HFFc6 (cell line): ENCODE results near the gene SMIM32. TPM values are rescaled to one million over a fixed set of nuclear protein-coding genes. Genes with fewer than 3 reads are reported as not detected.

ENCODE experiments used
- DNase-seq: peaks from one replicate; pipeline ENCODE4 v3.0.0-alpha.2; 2018
- H3K27ac Mint-ChIP-seq: 2 replicates; pipeline ENCODE4 v1.8.0; 2020; ENCODE audit warnings: mild to moderate bottlenecking, mixed read lengths
- H3K27me3 Mint-ChIP-seq: 2 replicates; pipeline ENCODE4 v1.8.0; 2021; ENCODE audit warnings: mild to moderate bottlenecking, moderate library complexity, mixed read lengths; ENCODE audit not compliant: insufficient read depth
- H3K36me3 Mint-ChIP-seq: 2 replicates; pipeline ENCODE4 v1.8.0; 2021; ENCODE audit warnings: low read depth, mixed read lengths
- H3K4me1 Mint-ChIP-seq: 2 replicates; pipeline ENCODE4 v1.8.0; 2020; ENCODE audit warnings: low read depth, mixed read lengths
- H3K4me3 Mint-ChIP-seq: 2 replicates; pipeline ENCODE4 v1.8.0; 2020; ENCODE audit warnings: mild to moderate bottlenecking, moderate library complexity, mixed read lengths
- H3K9me3 Mint-ChIP-seq: 2 replicates; pipeline ENCODE4 v1.8.0; 2020; ENCODE audit warnings: mild to moderate bottlenecking, mixed read lengths
- total RNA-seq, 6 experiments: library from RNA; stranded (reverse); fragmentation: NEBNext Ultra II Directional; extraction: Animal tissue kit (Norgen Biotek cat#: 25700); gene quantifications; 2 replicates in 1 of 6; 3 replicates in 5 of 6; pipeline ENCODE4 v1.2.3, GENCODE V29; 2021
- TF ChIP-seq, protein P1 (sequence below): fragments of 200-600 bp; sonication (generic); IDR thresholded peaks from 2 replicates; pipeline ENCODE4 v1.5.0; 2021; ENCODE audit warnings: antibody characterized with exemption, mild to moderate bottlenecking

The SMIM32 gene
- total RNA-seq, 6 experiments from 2014 or later: not detected

DNA sequence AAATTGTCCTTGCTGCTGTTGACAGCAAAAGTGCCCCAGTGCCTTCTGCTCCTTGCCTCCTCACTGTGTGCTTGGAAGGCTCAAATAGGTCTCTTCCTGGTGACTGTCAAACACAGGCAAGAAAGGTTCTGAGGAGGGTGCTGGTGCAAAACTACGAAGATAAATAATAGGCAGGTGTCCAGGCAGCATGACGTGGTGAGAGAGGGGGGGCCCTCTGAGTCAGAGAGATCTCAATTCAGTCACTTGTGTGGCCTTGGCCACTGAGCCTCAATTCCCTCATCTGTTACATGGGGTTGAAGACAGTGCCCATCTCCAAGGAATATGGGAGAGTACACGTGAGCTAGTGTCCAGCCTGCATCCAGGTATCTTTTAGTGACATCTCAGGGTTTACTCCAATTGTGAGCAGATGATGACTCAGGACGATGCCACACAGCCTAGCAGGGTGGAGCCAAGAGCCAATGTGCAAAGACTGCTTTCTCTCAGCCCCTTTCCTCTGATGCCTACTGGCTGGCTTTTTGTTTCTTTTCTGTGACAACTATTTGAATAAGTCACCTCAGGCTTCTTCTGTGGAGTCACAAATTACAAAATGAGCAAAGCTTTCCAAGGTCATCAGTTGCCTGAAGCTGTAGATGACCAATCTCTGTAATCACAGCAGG is 29.7 kb upstream of the SMIM32 start:
- no peak overlapping the region for H3K4me3 Mint-ChIP-seq
- TF ChIP-seq, protein P1, sequence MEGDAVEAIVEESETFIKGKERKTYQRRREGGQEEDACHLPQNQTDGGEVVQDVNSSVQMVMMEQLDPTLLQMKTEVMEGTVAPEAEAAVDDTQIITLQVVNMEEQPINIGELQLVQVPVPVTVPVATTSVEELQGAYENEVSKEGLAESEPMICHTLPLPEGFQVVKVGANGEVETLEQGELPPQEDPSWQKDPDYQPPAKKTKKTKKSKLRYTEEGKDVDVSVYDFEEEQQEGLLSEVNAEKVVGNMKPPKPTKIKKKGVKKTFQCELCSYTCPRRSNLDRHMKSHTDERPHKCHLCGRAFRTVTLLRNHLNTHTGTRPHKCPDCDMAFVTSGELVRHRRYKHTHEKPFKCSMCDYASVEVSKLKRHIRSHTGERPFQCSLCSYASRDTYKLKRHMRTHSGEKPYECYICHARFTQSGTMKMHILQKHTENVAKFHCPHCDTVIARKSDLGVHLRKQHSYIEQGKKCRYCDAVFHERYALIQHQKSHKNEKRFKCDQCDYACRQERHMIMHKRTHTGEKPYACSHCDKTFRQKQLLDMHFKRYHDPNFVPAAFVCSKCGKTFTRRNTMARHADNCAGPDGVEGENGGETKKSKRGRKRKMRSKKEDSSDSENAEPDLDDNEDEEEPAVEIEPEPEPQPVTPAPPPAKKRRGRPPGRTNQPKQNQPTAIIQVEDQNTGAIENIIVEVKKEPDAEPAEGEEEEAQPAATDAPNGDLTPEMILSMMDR: no peak
- no peak for DNase-seq
- no peaks in the 10 kb centered on the region for H3K4me1 Mint-ChIP-seq
- H3K27ac Mint-ChIP-seq: no peak overlapping the region
- peaks cover 30% of the 10 kb centered on the region for H3K9me3 Mint-ChIP-seq
- peaks cover 23% of the 10 kb centered on the region for H3K27me3 Mint-ChIP-seq
- peaks cover 11% of the 10 kb centered on the region for H3K36me3 Mint-ChIP-seq

DNA sequence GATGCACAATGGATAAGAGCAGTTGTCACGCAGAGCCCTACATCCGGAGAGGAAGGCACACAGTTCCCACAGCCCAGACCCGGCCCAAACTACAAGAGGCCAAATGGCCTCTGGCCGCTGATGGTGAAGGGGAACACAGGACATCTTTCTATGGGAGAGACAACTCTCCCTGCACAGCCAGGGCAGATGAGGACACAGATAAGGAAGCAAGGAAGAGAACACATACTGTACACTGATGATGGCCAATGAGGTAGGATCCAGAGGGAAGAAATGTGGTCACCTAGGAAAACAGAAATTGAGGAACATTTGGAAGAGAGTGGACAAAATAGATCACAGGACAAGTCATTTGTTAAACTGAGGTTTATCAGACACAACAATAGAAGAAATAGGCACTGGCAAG is 28.4 kb upstream of the SMIM32 start:
- Mint-ChIP-seq H3K4me3 (no peak overlapping the region), H3K9me3 (peaks cover 30% of the 10 kb centered on the region), H3K27ac (no peak overlapping the region), H3K4me1 (no peaks in the 10 kb centered on the region), H3K27me3 (peaks cover 18% of the 10 kb centered on the region), H3K36me3 (peaks cover 11% of the 10 kb centered on the region)
- DNase-seq: no peak
- TF ChIP-seq, protein P1: no peak

DNA sequence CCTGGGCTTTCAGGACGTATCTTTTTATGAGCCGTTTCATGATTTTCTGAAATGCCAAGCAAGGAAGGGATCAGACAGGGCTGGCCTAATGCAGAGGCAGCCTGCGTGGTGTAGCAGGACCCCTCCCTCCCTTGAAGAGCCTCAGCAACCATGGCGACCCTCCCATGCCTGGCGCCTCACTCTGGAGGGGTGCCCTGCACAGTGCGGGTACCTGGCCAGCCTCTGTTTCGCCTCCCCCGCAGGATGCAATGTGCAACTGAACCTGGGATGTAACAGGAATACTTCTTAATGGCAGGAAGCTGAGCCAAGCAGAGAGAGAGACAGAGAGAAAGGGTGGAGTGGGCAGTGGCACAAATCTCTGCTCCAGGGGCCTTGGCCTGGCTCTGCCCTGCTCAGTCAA is 23.3 kb upstream of the SMIM32 start:
- H3K4me3 Mint-ChIP-seq: no peak overlapping the region
- TF ChIP-seq, protein P1: no peak
- H3K27ac Mint-ChIP-seq: no peak overlapping the region
- H3K27me3 Mint-ChIP-seq: peaks cover 9% of the 10 kb centered on the region
- H3K36me3 Mint-ChIP-seq: peaks cover 6% of the 10 kb centered on the region
- H3K4me1 Mint-ChIP-seq: no peaks in the 10 kb centered on the region
- DNase-seq: no peak
- peaks cover 17% of the 10 kb centered on the region for H3K9me3 Mint-ChIP-seq

DNA sequence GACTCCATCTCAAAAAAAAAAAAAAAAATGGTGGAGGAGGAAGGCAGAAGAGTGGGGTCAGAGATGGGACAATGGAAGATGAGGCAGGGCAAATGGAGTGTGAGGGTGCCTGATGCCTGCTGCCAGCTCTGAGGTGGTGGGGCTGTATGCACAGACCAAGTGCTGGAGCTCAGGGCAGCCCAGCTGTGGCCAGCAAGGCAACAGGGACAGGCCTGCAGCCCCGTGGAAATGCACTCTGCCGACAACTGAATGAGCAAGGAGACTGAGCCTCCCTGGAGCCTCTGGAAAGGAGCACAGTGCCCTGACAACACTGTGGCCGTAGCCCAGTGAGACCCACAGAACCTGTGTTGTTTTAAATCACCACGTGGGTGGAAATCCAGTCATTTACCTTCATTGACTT is 22.9 kb upstream of the SMIM32 start:
- Mint-ChIP-seq H3K4me3 (no peak overlapping the region), H3K9me3 (peaks cover 13% of the 10 kb centered on the region), H3K27ac (no peak overlapping the region), H3K4me1 (no peaks in the 10 kb centered on the region), H3K27me3 (peaks cover 10% of the 10 kb centered on the region), H3K36me3 (peaks cover 5% of the 10 kb centered on the region)
- TF ChIP-seq, protein P1: no peak
- DNase-seq: no peak

DNA sequence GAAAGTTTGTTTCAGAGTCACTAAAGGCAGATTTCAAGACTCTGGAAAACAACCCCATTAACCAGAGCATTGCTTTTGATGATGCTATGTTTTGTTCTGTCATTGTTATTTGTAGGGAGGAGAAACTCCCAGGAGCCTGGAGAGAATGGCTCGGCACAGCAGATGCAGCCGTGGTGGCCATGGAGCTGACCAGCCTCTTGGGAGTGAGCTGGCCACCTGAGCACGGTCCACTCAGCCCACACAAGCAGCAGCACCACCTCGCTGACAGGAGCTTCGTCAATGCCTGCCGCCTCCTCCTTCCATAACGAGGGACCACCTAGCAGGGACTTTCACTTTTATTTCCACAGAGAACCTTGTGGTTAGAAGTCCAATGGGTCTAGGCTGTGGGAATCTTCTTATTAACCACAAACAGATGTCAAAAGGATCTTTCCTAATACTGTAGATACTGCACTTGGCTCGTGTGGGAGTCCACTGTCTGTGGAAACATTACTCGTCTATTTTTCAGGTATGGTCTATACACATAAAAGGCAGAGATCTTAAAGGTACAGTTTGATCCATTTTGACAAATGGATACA is 21.0 kb upstream of the SMIM32 start:
- Mint-ChIP-seq H3K27ac (no peak overlapping the region), H3K36me3 (no peaks in the 10 kb centered on the region), H3K9me3 (no peaks in the 10 kb centered on the region), H3K27me3 (peaks cover 15% of the 10 kb centered on the region), H3K4me1 (no peaks in the 10 kb centered on the region), H3K4me3 (no peak overlapping the region)
- TF ChIP-seq, protein P1: no peak
- no peak for DNase-seq
